H1 (cell line): ENCODE measurements around the gene UBE2D4. TPM values are rescaled to one million over a fixed set of nuclear protein-coding genes. Genes with fewer than 3 reads are reported as not detected.

Experiments used
- CBX5 ChIP-seq: fragments of 300-800, 300-1000 bp; sonication (generic); IDR thresholded peaks from 2 replicates; pipeline ENCODE4 v1.7.1; 2016; ENCODE audit warnings: antibody characterized with exemption, low read length, low read depth
- CBX8 ChIP-seq: fragments of 300-800, 300-1000 bp; sonication (generic); IDR thresholded peaks from 2 replicates; pipeline ENCODE4 v1.7.1; 2016; ENCODE audit warnings: low read depth, low read length, borderline replicate concordance
- CHD2 ChIP-seq: IDR thresholded peaks from 2 replicates; pipeline ENCODE4 v1.6.1; 2012; ENCODE audit warnings: low read length, improper control_type of control experiment
- JUN ChIP-seq: IDR thresholded peaks from 2 replicates; pipeline ENCODE4 v1.6.1; 2011; ENCODE audit warnings: low read depth, mild to moderate bottlenecking, improper control_type of control experiment, low read length
- KDM4A ChIP-seq: IDR thresholded peaks from one replicate; pipeline ENCODE4 v1.7.1; 2012; ENCODE audit warnings: low read depth, mild to moderate bottlenecking, moderate library complexity, low read length, inconsistent platforms; ENCODE audit not compliant: severe bottlenecking
- NANOG ChIP-seq: IDR thresholded peaks from 2 replicates; pipeline ENCODE4 v1.6.1; 2011; ENCODE audit warnings: low read length, low read depth, mild to moderate bottlenecking, inconsistent platforms; ENCODE audit not compliant: insufficient read depth, poor library complexity, severe bottlenecking
- NRF1 ChIP-seq: IDR thresholded peaks from 2 replicates; pipeline ENCODE4 v1.6.1; 2011; ENCODE audit warnings: mild to moderate bottlenecking, low read depth, low read length, improper control_type of control experiment
- SIN3A ChIP-seq, 2 experiments: IDR thresholded peaks in 1 of 2; conservative IDR thresholded peaks in 1 of 2; 2 replicates each; pipeline ENCODE4 v1.6.1; 2011 to 2012; ENCODE audit warnings: low read length in 2 of 2, improper control_type of control experiment in 1 of 2, low read depth in 1 of 2, mild to moderate bottlenecking in 1 of 2
- YY1 ChIP-seq: IDR thresholded peaks from 2 replicates; pipeline ENCODE4 v1.6.1; 2011; ENCODE audit warnings: low read depth, mild to moderate bottlenecking, low read length
- polyA plus RNA-seq, 7 experiments: library from polyadenylated mRNA; depleted of rRNA in 3 of 7; stranded (reverse) in 5 of 7; unstranded in 2 of 7; fragments of >200 nt in 5 of 7; fragments of 200-250 nt in 2 of 7; gene quantifications; 1 replicate in 5 of 7; 2 replicates in 1 of 7; 4 replicates in 1 of 7; pipeline versions ENCODE4 v1.2.1 to v1.2.3, GENCODE V29; 2011 to 2013; ENCODE audit warnings: missing spikeins in 2 of 7, mixed read lengths in 2 of 7
- total RNA-seq: library from RNA; stranded (reverse); fragmentation: NEBNext Ultra II Directional; extraction: Animal tissue kit (Norgen Biotek cat#: 25700); gene quantifications from 2 replicates; pipeline ENCODE4 v1.2.1, GENCODE V29; 2021
- TF ChIP-seq, protein P1 (sequence below): fragments of 300-600 bp; sonication (generic); IDR thresholded peaks from 2 replicates; pipeline ENCODE4 v1.7.1; 2012; ENCODE audit warnings: low read length, moderate library complexity, mild to moderate bottlenecking, inconsistent platforms; ENCODE audit not compliant: insufficient replicate concordance

The UBE2D4 gene
- total and polyA plus RNA-seq, 2 of the 8 experiments (the other 6 are each of a cell fraction or from before 2014, with no cell fraction given), result 3.4 to 9.4 TPM

DNA sequence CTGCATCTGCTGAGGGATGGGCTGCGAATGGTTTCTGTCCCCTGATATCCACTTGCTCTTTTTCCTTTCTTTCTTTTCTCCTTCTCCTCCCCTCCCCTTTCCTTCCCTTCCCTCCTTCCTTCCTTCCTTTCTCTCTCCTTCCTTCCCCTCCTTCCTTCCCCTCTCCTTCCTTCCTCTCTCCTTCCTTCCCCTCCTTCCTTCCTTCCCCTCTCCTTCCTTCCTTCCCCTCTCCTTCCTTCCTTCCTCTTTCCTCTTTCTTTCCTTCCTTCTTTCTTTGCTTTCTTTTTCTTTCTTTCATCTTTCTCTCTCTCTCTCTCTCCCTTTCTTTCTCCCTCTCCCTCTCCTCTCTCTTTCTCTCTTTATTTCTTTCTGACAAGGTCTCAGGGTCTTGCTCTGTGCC is 51.3 kb downstream of the UBE2D4 start (continued):
- TF ChIP-seq, protein P1, sequence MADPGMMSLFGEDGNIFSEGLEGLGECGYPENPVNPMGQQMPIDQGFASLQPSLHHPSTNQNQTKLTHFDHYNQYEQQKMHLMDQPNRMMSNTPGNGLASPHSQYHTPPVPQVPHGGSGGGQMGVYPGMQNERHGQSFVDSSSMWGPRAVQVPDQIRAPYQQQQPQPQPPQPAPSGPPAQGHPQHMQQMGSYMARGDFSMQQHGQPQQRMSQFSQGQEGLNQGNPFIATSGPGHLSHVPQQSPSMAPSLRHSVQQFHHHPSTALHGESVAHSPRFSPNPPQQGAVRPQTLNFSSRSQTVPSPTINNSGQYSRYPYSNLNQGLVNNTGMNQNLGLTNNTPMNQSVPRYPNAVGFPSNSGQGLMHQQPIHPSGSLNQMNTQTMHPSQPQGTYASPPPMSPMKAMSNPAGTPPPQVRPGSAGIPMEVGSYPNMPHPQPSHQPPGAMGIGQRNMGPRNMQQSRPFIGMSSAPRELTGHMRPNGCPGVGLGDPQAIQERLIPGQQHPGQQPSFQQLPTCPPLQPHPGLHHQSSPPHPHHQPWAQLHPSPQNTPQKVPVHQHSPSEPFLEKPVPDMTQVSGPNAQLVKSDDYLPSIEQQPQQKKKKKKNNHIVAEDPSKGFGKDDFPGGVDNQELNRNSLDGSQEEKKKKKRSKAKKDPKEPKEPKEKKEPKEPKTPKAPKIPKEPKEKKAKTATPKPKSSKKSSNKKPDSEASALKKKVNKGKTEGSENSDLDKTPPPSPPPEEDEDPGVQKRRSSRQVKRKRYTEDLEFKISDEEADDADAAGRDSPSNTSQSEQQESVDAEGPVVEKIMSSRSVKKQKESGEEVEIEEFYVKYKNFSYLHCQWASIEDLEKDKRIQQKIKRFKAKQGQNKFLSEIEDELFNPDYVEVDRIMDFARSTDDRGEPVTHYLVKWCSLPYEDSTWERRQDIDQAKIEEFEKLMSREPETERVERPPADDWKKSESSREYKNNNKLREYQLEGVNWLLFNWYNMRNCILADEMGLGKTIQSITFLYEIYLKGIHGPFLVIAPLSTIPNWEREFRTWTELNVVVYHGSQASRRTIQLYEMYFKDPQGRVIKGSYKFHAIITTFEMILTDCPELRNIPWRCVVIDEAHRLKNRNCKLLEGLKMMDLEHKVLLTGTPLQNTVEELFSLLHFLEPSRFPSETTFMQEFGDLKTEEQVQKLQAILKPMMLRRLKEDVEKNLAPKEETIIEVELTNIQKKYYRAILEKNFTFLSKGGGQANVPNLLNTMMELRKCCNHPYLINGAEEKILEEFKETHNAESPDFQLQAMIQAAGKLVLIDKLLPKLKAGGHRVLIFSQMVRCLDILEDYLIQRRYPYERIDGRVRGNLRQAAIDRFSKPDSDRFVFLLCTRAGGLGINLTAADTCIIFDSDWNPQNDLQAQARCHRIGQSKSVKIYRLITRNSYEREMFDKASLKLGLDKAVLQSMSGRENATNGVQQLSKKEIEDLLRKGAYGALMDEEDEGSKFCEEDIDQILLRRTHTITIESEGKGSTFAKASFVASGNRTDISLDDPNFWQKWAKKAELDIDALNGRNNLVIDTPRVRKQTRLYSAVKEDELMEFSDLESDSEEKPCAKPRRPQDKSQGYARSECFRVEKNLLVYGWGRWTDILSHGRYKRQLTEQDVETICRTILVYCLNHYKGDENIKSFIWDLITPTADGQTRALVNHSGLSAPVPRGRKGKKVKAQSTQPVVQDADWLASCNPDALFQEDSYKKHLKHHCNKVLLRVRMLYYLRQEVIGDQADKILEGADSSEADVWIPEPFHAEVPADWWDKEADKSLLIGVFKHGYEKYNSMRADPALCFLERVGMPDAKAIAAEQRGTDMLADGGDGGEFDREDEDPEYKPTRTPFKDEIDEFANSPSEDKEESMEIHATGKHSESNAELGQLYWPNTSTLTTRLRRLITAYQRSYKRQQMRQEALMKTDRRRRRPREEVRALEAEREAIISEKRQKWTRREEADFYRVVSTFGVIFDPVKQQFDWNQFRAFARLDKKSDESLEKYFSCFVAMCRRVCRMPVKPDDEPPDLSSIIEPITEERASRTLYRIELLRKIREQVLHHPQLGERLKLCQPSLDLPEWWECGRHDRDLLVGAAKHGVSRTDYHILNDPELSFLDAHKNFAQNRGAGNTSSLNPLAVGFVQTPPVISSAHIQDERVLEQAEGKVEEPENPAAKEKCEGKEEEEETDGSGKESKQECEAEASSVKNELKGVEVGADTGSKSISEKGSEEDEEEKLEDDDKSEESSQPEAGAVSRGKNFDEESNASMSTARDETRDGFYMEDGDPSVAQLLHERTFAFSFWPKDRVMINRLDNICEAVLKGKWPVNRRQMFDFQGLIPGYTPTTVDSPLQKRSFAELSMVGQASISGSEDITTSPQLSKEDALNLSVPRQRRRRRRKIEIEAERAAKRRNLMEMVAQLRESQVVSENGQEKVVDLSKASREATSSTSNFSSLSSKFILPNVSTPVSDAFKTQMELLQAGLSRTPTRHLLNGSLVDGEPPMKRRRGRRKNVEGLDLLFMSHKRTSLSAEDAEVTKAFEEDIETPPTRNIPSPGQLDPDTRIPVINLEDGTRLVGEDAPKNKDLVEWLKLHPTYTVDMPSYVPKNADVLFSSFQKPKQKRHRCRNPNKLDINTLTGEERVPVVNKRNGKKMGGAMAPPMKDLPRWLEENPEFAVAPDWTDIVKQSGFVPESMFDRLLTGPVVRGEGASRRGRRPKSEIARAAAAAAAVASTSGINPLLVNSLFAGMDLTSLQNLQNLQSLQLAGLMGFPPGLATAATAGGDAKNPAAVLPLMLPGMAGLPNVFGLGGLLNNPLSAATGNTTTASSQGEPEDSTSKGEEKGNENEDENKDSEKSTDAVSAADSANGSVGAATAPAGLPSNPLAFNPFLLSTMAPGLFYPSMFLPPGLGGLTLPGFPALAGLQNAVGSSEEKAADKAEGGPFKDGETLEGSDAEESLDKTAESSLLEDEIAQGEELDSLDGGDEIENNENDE, result no peak
- TF ChIP-seq SIN3A (conservative IDR thresholded peaks at IDR 0.05 in 1 of 2, IDR thresholded peaks at IDR 0.05 in 1 of 2; ENCODE audit: low read depth in 1 of 2, low read length in 2 of 2), result no peak
- TF ChIP-seq JUN, result no peak
- no peak for TF ChIP-seq CBX5
- TF ChIP-seq YY1, result no peak
- no peak for TF ChIP-seq CBX8
- TF ChIP-seq KDM4A, result no peak
- TF ChIP-seq NRF1, result no peak
- TF ChIP-seq NANOG, result no peak
- no peak for TF ChIP-seq CHD2
